ENCODE data around the gene POLR3F. TPM values are rescaled to one million over a fixed set of nuclear protein-coding genes. Genes with fewer than 3 reads are reported as not detected.
"Not testable (repeated sequence)": the region's sequence is repeated elsewhere in the genome, so short reads cannot be mapped to it uniquely, and the experiment has no call there.

POLR3F gene, protein sequence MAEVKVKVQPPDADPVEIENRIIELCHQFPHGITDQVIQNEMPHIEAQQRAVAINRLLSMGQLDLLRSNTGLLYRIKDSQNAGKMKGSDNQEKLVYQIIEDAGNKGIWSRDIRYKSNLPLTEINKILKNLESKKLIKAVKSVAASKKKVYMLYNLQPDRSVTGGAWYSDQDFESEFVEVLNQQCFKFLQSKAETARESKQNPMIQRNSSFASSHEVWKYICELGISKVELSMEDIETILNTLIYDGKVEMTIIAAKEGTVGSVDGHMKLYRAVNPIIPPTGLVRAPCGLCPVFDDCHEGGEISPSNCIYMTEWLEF
- total RNA-seq = 12.5 and 15.7 TPM in 2 replicates

DNA sequence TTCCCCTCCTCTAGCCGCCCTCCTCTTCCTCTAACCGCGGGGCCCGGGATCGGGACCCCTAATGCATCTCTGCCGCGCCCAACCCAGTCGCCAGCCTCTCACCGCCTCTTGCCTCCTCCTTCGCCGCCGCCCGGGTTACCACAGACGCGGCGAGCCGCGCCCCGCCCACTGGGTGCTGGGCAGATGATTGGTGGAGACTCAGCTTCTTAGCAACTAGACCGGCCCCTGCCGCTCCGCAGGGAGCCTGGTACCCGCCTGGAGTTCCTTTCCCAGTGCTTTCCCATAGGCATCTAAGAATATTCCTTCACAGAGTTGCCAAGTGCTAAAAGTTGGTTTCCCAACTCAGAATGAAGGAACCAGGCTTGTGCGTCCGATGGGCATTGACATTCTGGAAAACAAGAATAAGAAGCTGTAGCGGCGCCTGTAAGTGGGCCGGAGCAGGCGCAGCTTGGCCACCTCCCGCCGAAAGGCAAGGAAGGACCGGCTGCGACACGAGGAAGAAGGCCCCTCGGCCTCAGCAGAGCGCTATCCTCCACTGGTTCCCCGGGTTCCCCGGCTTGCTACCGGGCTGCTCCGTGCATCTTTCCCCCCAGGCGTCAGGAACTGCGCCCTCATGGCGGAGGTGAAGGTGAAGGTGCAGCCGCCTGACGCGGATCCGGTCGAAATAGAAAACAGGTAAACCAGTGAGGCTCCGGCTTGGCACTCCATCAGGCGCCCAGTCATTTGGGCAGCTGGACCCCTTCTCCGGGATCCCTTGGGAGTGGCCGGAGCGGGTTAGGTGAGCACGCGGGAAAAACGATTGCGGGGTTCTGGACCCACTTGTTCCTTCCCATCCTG is at the start of gene POLR3F, which contains the start of gene DZANK1:
POLR3F (plus strand) TSS at position 497 of the 837 bp plus-strand sequence; CDS start at position 614, 117 bp downstream.
DZANK1 (minus strand) TSS at position 137 of the 837 bp plus-strand sequence. CDS start 1,672 bp downstream, outside the sequence.
- DNase-seq (ENCODE audit: low read depth in 2 of 2) = peak; percentile 92 to 96

DNA sequence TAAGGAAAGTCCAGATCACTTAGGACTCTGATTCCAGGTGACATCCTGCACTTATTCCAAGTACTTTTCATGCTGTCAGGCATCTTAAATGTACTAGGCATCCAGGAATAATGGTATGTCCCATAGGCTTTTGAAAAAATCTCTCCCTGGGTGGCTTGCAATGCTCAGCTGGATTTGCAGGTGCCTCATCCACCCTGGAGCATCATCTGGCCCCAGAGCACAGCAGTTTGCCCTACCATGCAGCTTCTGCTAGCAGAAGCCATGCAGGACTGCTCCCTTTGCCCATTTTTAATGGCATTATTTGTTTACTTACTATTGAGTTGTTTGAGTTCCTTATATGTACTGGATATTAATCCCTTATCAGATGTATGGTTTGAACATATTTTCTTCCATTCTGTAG is 45.6 kb upstream of the POLR3F start:
- DNase-seq (ENCODE audit: low read depth in 2 of 2) = no peak

- DNase-seq (ENCODE audit: low read depth in 2 of 2) = no peak
Observed at GRCh38 chr20:18427214-18427613, 40.0 kb upstream of the POLR3F start.

DNA sequence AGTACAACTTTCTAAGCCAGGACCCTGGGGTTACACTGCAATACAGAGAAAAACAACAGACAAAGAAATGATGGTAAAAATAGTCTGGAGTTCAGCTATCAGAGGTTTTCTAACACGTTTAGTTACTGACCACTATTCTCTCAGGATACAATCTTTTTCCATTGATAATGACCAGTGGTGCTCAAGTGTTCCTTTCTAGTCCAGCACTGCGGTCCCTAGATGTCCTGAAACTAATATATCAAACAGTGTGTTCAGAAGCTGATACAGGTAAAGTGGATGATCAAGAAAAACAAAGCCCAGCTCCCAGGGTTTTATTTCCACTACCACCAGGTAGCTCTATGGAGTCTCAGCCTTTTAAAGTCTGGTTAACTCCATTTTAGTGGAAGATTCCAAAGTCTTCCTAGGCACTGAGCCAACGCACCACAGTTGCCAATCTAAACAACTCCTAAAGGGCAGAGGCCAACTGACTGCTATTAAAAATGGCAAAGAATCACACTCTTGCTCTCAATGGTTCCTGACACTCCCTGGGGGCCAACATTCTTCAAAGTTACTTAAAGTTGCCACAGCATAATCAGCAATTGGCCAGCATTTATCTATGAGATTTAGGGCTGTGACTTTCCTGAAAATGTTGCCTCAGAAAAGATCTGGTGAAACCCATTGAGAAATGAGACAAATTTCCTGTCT is 38.6 kb upstream of the POLR3F start:
- peak; percentile 14 to 71 for DNase-seq (ENCODE audit: low read depth in 2 of 2)

DNA sequence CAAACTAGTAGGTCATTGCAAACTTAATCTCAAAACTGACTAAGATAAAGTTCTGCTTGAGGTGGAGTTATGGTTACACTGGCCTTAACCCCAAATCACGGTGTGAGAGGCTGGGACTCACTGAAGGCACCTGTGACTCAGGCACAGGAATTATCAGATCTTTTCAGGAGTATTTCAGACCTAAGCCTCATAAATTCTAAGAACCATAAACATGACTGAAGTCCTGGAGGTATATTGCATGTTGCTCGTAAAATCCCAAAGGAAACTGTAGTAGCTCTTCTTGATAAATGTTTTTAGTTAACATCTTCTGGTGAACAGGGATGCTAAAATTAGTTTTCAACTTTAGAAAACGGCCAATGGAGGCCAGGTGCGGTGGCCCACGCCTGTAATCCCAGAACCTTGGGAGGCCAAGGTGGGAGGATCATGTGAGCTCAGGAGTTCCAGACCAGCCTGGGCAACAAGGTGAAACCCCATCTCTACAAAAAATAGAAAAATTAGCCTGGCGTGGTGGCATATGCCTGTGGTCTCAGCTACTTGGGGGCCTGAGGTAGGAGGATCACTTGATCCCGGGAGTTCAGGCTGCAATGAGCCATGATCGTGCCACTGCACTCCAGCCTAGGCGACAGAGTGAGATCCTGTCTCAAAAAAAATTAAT is 36.9 kb upstream of the POLR3F start:
- no peak for DNase-seq (ENCODE audit: low read depth in 2 of 2)

GRCh38 chr20:18431206-18431605 is 36.0 kb upstream of the POLR3F start:
- no peak for DNase-seq (ENCODE audit: low read depth in 2 of 2)

DNA sequence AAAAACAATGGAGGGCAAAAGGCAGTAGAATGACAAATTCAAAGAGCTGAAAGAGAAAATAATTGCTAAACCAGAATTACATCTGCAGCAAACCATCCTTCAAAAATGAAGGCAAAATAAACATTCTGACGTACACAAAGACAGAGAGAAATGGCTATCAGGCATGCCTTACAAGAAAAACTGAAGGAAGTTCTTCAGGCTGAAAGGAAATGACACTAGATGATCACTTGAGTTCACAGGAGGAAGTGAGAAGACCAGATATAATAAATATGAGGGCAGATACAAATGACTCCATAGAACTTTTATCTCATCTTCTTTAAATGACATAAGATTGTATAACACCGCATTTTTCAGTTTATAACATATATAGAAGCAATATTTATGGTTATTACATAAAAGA is 30.3 kb upstream of the POLR3F start:
- DNase-seq (ENCODE audit: low read depth in 2 of 2) = no peak

- no peak for DNase-seq (ENCODE audit: low read depth in 2 of 2)
Observed at GRCh38 chr20:18440403-18440802, 26.8 kb upstream of the POLR3F start.

GRCh38 chr20:18443886-18444285 is 23.3 kb upstream of the POLR3F start:
- DNase-seq (ENCODE audit: low read depth in 2 of 2) = no peak

GRCh38 chr20:18456600-18456999 is 10.6 kb upstream of the POLR3F start:
- no peak for DNase-seq (ENCODE audit: low read depth in 2 of 2)

DNA sequence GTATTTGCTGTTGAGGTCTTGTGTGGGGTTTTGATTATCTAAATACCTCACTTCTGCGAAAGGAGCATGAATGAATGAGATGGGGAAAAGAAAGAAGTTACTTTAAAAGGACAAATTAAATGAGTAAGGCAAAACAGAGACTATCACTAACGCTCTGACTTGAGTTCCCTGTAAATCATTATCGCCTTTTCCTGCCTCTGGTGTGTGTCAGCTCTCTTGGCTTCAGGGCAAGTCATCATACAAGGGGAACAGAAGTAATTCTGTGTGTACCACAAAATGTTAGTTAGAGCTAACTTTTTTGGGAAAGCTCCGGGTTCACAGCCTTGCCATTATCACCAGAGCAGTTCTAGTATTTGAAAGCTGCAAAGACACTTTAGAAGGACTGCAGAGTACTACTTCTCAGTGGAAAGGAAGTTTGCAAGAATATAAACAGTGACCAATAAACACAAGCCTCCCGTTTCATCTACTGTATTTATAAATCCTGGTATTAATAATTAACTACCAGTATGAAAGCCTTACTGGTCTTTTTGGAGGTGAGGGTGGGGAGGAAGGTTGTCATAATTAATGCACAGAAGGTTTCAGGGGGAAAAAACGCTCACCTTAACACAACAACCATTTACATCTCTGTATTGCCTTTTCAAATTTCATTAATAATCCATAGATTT is 1.5 kb upstream of the POLR3F start:
- no peak for DNase-seq (ENCODE audit: low read depth in 2 of 2)

GRCh38 chr20:18466574-18466893 is 656 bp upstream of the POLR3F start:
- peak; percentile 58 to 83 for DNase-seq (ENCODE audit: low read depth in 2 of 2)

DNA sequence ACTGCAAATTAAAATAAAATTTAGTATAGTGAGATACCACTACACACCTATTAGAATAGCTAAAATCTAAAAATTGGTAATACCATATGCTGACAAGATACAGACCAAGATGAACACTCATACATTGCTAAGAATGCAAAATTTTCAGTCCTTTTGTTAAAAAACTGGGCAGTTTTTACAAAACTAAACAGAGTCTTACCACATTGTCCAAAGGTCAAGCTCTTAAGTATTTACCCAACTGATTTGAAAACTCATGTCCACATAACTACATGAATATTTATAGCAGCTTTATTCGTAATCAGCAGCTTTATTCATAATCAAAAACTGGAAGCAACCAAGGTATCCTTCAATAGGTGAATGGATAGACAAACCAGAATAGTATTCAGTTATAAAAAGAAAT is 10.0 kb downstream of the POLR3F start:
- no peak for DNase-seq (ENCODE audit: low read depth in 2 of 2)

GRCh38 chr20:18477821-18478220 is 10.6 kb downstream of the POLR3F start:
- DNase-seq (ENCODE audit: low read depth in 2 of 2) = no peak

- no peak for DNase-seq (ENCODE audit: low read depth in 2 of 2)
Observed at GRCh38 chr20:18481596-18481995, 14.4 kb downstream of the POLR3F start.

DNA sequence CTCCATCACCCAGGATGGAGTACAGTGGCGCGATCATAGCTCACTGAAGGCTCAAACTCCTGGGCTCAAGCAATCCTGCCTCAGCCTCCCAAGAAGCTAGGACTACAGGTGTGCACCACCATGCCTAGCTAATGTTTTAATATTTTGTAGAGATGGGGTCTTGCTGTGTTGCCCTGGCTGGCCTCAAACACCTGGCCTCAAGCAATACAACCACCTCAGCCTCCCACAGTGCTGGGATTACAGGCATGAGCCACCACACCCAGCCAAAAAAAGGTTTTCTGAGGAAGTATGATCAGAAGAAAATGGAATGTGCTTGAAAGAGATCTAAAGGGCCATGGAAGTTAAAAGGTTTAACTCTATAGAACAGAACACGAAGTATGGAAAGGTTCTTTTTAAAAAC is 21.1 kb downstream of the POLR3F start:
- no peak for DNase-seq (ENCODE audit: low read depth in 2 of 2)

DNA sequence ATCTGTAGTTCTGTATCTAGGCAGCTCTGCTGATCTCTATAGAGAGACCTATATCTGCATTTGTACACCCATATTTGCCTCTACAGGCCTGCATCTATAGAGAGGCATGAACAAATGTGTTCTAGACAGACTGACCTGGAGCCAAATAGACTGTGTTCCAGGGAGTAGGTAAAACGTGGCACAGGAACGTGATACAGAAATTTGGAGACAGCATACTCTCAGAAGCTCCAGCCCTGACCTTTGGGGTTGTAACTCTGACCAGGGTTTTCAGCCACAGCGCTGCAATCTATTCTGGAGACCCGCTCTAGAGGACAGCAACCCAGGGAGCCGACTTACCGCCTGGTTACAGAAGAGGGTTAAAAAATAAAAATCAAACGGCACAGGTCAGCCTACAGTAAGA is 28.9 kb downstream of the POLR3F start:
- DNase-seq (ENCODE audit: low read depth in 2 of 2) = no peak

DNA sequence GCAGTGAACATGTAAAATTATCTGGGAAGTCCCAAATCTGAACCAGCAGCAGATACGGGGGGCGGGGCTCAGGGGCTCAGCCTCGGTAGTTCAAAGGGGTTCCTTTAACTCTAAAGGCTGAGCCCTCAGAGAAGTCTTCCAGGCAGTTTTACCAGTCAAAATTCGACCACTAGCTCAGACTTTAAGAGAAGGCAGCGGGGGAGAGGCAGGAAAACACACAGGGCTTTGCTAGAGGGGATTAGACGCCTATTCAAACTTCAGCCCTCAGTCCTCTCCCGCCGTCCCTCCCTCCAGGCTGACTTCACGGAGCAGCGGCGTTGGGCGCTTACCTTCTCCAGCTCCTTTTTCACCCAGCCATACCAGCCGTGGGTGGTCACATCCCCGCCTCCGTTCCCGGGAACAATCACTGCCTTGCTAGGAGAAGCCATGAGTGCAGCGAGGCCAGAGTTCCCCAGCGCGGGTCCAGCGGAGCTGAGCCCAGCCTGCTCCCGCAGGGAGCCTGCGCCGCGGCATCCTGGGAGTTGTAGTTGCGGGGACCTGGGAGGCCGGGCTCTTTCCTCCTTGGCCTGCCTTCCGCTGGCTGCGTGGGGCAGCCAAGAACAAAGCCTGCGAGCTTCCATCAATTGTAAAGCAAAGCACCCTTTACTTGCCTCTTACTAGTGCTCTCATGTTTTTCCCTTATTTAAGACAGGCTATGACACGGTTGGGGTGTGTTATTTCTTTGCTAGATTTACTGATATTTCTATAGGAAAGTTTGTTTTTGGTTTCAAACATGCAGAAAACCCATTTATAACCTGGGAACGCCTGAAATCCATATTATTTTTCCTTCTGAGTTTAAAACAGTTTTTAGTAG is 29.8 kb downstream of the POLR3F start, which contains the start of gene RBBP9:
RBBP9 (minus strand) TSS at position 486 of the 853 bp plus-strand sequence; CDS start at position 428, 58 bp downstream.
- DNase-seq (ENCODE audit: low read depth in 2 of 2) = peak; percentile 25 to 77

DNA sequence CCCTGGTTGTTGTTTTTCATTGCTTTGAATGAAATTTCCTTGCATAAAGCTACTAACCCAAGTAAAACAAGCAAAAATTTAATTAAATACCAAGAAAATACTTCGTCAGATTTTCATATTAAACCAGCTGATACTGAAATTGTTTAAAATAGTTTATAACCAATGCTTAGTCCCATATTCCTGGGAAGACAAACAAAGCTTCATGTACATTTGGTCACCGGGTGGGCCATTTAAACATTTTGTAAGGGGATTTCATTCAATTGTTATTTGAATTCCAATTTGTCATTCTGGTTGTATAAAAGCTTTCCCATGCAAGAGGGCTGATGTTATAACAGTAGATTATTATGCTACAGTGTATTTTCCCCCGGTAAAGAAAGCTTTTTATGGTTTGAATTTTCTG is 30.4 kb downstream of the POLR3F start:
- no peak for DNase-seq (ENCODE audit: low read depth in 2 of 2)

DNA sequence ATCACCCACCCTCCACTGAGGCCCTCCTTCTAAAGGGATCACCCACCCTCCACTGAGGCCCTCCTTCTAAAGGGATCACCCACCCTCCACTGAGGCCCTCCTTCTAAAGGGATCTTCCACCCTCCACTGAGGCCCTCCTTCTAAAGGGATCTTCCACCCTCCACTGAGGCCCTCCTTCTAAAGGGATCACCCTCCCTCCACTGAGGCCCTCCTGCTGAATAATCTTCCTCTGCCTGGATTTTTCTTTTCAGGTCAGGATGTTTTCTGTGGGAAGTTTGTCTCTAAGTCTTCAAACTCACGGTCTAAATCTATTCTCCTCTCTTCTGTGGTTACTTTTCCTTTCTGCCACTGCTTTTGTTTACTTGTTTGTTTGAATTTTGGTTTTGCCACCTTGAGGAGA is 34.5 kb downstream of the POLR3F start:
- DNase-seq (ENCODE audit: low read depth in 2 of 2) = not testable (repeated sequence)
